Measurements from ENCODE around the gene POU1F1.

DNA sequence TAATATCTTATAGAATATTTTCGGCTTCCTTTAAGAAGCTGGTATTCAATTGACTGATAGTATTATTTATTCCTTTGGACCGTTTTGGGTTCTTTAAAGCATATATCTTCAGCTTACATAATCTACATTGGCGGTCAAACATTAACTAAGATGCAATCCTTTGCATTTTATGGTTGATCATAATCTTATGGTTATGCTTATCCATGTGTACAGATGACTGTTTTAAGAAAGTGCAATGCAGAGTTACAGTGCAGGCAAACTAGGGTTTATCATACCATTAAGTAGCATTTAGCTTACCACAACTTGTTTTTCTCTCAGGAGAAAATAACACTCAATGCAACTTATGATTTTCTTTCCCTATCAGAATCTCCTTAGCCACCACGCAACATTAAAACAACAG lies 41.4 kb upstream of the POU1F1 start:
- TF ChIP-seq, protein P1, sequence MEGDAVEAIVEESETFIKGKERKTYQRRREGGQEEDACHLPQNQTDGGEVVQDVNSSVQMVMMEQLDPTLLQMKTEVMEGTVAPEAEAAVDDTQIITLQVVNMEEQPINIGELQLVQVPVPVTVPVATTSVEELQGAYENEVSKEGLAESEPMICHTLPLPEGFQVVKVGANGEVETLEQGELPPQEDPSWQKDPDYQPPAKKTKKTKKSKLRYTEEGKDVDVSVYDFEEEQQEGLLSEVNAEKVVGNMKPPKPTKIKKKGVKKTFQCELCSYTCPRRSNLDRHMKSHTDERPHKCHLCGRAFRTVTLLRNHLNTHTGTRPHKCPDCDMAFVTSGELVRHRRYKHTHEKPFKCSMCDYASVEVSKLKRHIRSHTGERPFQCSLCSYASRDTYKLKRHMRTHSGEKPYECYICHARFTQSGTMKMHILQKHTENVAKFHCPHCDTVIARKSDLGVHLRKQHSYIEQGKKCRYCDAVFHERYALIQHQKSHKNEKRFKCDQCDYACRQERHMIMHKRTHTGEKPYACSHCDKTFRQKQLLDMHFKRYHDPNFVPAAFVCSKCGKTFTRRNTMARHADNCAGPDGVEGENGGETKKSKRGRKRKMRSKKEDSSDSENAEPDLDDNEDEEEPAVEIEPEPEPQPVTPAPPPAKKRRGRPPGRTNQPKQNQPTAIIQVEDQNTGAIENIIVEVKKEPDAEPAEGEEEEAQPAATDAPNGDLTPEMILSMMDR (conservative IDR thresholded peaks at IDR 0.05 in 1 of 2, IDR thresholded peaks at IDR 0.05 in 1 of 2; ENCODE audit: low read depth in 1 of 2, low read length in 2 of 2) = no peak
- TF ChIP-seq EZH2 (IDR thresholded peaks at IDR 0.05; ENCODE audit: low read length, missing control alignments) = no peak

Data from fibroblast of lung (primary cell).